GM18505 (cell line): ENCODE data around the gene HLA-C.

ENCODE experiments used
- ATAC-seq: cut with Tn5 transposase; IDR thresholded peaks from one replicate; pipeline ENCODE4 v1.9.1; 2021; ENCODE audit not compliant: unreplicated experiment
- POLR2A ChIP-seq: IDR thresholded peaks from 4 replicates; pipeline ENCODE4 v1.6.1; 2011; ENCODE audit warnings: borderline replicate concordance; ENCODE audit not compliant: insufficient read depth, insufficient read length; ENCODE audit errors: extremely low read depth

Gene HLA-C

DNA sequence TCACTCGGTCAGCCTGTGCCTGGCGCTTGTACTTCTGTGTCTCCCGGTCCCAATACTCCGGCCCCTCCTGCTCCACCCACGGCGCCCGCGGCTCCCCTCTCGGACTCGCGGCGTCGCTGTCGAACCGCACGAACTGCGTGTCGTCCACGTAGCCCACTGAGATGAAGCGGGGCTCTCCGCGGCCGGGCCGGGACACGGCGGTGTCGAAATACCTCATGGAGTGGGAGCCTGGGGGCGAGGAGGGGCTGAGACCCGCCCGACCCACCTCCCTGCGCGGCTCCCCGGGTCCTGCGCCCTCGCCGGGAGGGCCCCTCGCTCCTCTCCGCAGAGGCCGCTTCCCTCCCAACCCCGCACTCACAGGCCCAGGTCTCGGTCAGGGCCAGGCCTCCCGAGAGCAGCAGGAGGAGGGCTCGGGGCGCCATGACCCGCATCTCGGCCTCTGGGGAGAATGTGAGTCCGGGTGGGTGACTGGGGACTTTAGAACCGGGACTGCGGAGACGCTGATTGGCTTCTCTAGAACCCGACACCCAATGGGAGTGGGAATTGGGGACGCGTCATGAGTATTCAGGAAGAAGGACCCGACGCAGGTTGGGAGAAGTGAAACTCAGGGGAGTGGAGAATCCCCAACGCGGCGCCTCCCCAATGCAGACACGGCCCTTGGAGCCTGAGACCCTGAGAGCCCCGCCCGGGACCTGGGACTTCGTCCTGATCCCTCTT is at the start of gene HLA-C:
Gene HLA-C, minus strand, starts transcription at position 452 of the 717 bp plus-strand sequence. Its CDS starts 21 bp downstream, at position 431.
- peak; percentile 74 for ATAC-seq
- TF ChIP-seq POLR2A, result peak; percentile 97

DNA sequence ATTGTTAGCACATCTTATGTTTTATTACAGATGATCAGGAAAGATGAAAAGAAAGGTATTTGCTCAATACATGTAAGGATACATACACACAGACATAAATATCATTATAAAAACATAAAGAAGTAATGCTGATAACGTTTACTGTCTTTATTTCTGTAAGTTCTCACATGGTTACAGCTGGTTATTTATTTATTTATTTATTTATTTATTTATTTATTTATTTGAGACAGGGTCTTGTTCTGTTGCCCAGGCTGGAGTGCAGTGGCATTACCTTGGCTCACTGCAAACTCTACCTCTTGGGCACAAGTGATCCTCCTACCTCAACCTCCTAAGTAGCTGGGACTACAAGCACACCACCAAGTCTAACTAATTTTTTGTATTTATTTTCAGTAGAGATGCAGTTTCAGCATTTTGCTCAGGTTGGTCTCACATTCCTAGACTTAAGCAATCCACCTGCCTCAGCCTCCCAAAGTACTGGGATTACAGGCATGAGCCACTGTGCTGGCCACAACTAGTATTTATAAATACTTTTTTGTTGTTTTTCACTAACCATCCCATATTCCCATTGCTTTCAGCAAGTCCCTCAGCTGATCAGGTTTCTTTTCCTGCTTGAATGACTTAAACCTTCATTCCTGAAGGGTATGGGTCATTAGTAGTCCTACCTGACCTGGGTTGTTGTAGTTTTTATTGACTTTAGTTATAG is 49.3 kb upstream of the HLA-C start:
- TF ChIP-seq POLR2A, result no peak

DNA sequence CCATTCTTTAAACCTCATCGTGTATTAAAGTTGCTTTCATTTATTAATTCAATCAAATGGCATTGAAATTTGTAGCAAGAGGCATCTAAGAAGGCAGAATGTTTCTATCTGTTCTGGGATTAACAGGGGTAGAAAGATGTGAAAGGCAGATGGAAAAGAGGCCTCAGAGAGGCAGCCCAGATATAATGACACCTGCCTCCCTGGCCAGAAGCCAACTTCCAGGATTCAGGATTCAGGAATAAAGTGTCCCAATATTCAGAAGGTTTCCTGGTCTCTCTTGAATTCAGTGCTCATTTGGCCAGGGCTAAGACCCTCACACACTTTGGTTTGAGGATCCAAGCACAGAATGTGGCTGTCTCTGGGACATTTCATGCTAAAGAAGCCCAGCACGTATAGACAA is 45.1 kb upstream of the HLA-C start:
- no peak for TF ChIP-seq POLR2A
- ATAC-seq, result no peak

More for the DNA sequence above, 49.3 kb upstream of the HLA-C start:
- ATAC-seq, result no peak

DNA sequence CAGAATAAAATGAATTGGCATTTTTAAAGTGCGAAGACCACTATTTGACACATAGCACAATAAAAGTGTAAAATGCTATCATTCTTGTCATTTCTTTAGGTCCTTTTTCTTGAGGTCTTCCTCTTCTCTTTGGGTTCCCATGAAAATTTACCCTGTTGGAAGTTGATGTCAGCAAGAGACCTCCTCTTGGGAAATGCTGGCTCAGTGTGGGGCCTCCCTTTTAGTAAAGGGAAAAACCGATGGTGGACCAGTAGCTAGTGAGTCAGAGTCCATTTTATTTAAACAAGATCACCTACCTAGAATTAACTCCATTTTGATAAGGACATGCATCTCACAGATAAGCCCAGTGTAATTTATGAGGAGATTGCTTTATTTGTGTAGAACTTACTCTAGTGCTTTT is 37.7 kb upstream of the HLA-C start:
- no peak for ATAC-seq
- no peak for TF ChIP-seq POLR2A

DNA sequence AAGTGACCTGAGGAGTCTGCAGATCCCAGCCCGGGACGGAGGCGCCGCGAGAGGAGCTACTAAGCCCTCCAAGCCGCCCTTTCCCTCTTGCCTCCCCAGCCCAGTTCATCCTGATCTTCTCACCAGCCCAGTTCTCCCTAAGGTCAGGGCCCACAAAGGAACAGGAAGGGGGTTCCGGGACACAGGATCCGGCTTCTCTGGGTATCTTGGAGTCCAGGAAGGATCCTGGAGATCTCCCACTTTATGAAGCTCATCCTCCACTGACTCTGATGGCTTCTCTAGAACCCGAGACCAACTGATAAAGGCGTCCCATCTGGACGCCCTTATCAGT is 36.9 kb upstream of the HLA-C start:
- no peak for ATAC-seq
- no peak for TF ChIP-seq POLR2A

DNA sequence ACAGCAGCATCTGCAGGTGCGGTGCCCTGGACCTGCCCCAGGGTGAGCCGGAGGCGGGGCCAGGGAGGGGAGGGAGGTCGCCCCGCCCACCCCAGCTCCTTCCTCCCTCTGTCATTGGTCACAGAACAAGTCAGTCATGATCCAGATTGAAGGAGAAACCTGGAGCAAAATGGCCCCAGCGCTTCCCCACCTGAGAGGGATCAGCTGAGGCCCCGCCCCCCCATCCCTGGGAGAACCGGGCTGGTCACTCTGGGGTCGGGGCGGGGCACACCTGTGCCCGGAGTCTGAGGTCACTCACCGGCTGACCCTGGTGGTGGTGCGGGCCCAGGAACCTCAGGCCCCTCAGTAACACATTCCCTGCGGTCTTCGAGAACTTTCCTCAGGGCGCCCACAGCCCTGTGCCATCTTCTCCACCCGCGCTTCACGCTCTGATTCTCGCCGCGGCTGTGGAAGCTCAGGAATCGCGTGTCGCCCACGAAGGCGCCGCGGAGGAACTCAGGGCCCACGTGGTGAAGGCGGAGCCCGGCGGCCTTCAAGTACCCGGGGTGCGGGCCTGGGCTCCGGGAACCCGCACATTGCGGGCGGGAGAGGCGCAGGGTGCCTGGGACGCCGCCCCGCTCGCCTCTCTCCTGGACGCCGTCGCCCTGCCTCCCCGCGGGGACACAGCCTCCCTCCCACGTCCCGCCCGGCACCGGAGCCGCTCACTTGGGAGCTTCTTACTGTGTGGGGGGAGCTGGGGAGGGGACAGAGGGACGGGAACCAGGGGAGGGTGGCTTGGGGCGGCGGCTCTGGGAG is 36.4 kb upstream of the HLA-C start:
- no peak for ATAC-seq
- TF ChIP-seq POLR2A, result no peak

DNA sequence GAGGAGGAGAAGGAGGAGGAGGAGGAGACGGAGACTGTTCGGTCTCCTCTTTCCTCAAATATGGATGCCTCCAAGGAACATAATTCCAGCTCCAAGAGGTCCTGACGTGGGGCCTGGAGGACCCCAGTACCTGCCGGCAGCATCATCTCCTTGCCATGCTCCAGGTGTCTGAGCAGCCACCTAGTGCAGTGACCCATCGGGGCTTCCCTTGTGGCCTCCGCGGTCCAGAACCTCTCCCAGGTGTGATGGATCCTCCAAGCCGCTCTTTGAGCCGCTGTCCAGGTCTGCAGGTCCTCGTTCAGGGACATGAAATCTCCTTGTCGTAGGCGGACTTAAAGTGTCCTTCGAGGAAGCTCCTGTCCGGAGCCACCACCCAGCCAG is 35.8 kb upstream of the HLA-C start:
- TF ChIP-seq POLR2A, result no peak
- no peak for ATAC-seq

DNA sequence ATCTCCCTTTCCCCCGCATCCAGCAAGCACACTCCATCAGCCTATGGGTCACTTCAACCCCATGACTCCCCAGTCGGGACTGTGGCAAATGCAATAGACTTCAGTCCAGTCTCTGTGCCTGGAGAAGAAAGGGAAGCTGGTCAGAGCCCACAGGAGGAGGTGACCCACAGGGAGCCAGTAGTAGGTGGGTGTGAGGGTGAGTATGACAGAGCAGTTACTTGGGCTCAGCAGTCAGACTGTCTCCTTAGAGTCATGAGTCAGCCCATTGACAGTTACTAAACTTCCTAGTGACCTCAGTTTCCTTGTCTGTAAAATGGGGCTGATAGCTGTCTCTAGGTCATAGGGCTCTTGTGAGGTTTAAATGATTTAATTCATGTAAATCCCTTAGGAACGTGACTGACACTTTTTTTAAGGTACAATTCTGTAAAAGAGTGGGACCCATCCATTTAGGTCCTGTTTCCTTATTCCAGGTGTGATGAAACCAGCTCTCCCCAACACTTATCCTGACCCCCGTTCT is 33.9 kb upstream of the HLA-C start:
- no peak for TF ChIP-seq POLR2A
- no peak for ATAC-seq

DNA sequence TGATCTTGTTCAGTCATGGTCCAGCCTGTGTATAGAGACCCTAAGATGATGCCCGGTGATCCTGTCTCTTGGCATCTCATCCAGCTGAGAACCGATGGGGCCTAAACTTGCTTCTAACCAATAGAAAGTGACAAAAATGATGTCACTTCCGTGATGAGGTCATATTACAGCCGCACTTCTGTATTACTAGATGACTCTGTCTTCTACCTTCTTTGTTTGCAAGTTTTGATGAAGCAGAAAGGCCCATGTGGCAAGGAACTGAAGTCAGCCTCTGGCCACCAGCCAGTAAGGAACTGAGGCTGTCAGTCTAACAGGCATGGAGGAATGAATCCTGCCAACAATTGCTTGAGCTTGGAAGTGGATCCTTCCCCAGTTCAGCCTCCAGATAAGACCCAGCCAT is 32.8 kb upstream of the HLA-C start:
- no peak for TF ChIP-seq POLR2A
- no peak for ATAC-seq

DNA sequence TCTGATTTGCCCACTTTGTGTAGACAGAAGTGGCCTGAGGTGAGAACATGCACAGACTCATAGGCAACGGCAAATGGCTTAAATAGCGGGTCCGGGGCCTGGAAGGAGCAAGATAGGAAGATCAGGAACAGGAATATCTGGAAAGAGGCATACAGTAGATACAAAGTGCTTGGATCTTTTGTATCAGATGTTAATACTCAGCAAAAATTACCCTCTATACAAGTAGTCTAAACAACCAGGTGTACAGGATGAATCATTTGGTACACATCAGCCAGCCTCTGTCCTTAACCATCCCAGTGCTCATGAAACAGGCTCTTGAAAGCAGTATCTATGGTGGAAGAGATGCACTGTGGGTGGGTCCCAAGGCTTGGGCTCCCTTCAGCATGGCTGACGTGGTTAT is 28.9 kb upstream of the HLA-C start:
- no peak for TF ChIP-seq POLR2A
- ATAC-seq, result no peak

DNA sequence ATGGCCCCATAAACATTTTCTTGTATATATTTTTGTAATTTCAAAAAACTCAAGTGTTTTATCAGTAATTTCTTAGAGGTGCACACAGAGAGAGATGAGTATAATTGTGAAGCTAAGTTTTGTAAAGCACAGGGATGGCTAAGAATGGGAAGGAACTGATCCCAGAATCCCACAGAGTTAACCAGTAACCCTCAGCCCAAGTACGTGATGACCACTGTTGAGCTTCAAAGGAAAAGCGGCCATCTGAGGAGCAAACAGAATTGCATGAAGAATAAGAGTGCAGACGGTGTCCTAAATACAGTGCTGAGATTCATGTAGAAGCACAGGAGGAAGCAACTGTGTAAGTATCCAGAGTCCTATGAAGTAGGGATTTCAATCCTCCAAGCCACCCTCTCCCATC is 28.1 kb upstream of the HLA-C start:
- no peak for ATAC-seq
- TF ChIP-seq POLR2A, result no peak

DNA sequence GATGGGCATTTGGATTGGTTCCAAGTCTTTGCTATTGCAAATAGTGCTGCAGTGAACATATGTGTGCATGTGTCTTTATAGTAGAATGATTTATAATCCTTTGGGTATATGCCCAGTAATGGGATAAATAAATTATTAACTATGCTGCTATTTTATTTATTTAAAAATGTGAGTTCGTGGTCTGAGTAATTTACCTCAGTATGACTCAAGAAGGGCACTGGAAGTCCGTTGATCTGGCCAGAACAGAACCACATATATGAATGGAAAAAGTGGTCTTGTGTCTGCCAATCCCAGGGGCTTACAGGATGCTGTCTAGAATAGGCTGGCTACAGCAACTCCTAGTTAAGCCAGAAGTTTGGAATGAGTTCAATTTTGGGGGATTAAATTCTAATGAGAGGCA is 27.6 kb upstream of the HLA-C start:
- no peak for TF ChIP-seq POLR2A
- ATAC-seq, result no peak

DNA sequence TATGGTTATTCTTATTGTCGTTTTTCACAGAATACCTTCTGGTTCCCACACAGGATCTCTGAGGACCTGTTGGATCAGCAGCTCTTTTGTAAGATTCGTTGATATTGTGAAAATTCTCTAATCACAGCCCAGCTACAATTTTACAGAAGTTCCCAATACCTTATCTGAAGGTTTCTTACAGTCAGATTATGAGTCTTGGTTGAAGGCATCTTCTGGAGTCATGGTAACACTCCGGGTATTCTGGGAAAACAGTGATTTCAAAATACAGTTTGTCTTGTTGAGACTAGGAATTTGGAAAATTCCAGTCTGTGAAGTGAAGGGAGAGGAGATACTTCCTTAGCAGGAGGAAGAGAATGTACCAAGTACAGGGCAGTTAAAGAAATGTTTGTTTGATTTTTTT is 22.2 kb upstream of the HLA-C start:
- no peak for ATAC-seq
- no peak for TF ChIP-seq POLR2A
